IMR-90 (cell line): Measurements from ENCODE around the gene PATJ. TPM values are rescaled to one million over a fixed set of nuclear protein-coding genes. Genes with fewer than 3 reads are reported as not detected.

Experiments used
- ATAC-seq: fragments of 200-7000 bp; cut with Tn5 transposase; 2 replicates; pipeline ENCODE4 v1.9.1; 2020; ENCODE audit warnings: low read depth, mild to moderate bottlenecking, moderate library complexity
- BruUV-seq: library from RNA; stranded (reverse); fragments of 400-500 nt; replicated peaks from 2 replicates; lab custom pipeline; 2021; lab: Mats Ljungman, UMichigan
- CTCF ChIA-PET: fragments of 300-600 bp; formaldehyde crosslinking; extraction: SDS; loops from one replicate; lab custom pipeline; 2021; ENCODE audit warnings: antibody characterized with exemption; lab: Yijun Ruan, JAX
- POLR2A ChIA-PET: fragments of 300-600 bp; sonication (Branson Sonifier 250); formaldehyde crosslinking; loops from one replicate; lab custom pipeline; 2022; ENCODE audit warnings: antibody characterized with exemption; ENCODE audit not compliant: unreplicated experiment; lab: Charles Lee
- DNase-seq: peaks from one replicate; pipeline ENCODE4 v3.0.0; 2013
- H2AFZ ChIP-seq: replicated peaks from 2 replicates; pipeline ENCODE3; 2013; ENCODE audit warnings: low read length, mild to moderate bottlenecking; ENCODE audit not compliant: poor library complexity
- H2AK5ac ChIP-seq: 2 replicates; pipeline ENCODE4 v1.6.1; 2013; ENCODE audit warnings: low read depth, low read length, inconsistent platforms
- H2AK9ac ChIP-seq: replicated peaks from 2 replicates; pipeline ENCODE3; 2013; ENCODE audit warnings: mild to moderate bottlenecking, low read depth, low read length, moderate library complexity; ENCODE audit not compliant: poor library complexity
- H2BK120ac ChIP-seq: 2 replicates; pipeline ENCODE4 v1.6.1; 2013; ENCODE audit warnings: low read depth, low read length, inconsistent platforms
- H2BK15ac ChIP-seq: 3 replicates; pipeline ENCODE4 v1.6.1; 2013; ENCODE audit warnings: low read depth, low read length, inconsistent platforms
- H2BK20ac ChIP-seq: 2 replicates; pipeline ENCODE4 v1.6.1; 2013; ENCODE audit warnings: low read depth, mild to moderate bottlenecking, inconsistent platforms, low read length, moderate library complexity
- H2BK5ac ChIP-seq: 2 replicates; pipeline ENCODE4 v1.6.1; 2013; ENCODE audit warnings: mild to moderate bottlenecking, low read depth, low read length, inconsistent platforms; ENCODE audit not compliant: poor library complexity, severe bottlenecking
- H3K14ac ChIP-seq: replicated peaks from 2 replicates; pipeline ENCODE4 v1.6.1; 2013; ENCODE audit warnings: low read depth, low read length, inconsistent platforms
- H3K18ac ChIP-seq: 2 replicates; pipeline ENCODE4 v1.6.1; 2013; ENCODE audit warnings: low read depth, low read length, control low read depth
- H3K23ac ChIP-seq: 2 replicates; pipeline ENCODE4 v1.6.1; 2013; ENCODE audit warnings: low read depth, low read length, inconsistent platforms
- H3K27ac ChIP-seq: 2 replicates; pipeline ENCODE4 v1.5.1; 2013; ENCODE audit warnings: mild to moderate bottlenecking, control low read depth, low read length; ENCODE audit not compliant: insufficient read depth
- H3K27me3 ChIP-seq: 2 replicates; pipeline ENCODE4 v1.6.1; 2013; ENCODE audit warnings: low read length; ENCODE audit not compliant: control insufficient read depth, insufficient read depth
- H3K36me3 ChIP-seq: 2 replicates; pipeline ENCODE4 v1.6.1; 2013; ENCODE audit warnings: low read length, mixed read lengths; ENCODE audit not compliant: control insufficient read depth, insufficient read depth
- H3K4ac ChIP-seq: 2 replicates; pipeline ENCODE4 v1.6.1; 2013; ENCODE audit warnings: low read depth, low read length, inconsistent platforms
- H3K4me1 ChIP-seq: 2 replicates; pipeline ENCODE4 v1.6.1; 2013; ENCODE audit warnings: low read length, mixed read lengths; ENCODE audit not compliant: control insufficient read depth, insufficient read depth
- H3K4me2 ChIP-seq: 2 replicates; pipeline ENCODE4 v1.6.1; 2013; ENCODE audit warnings: low read depth, mild to moderate bottlenecking, control low read depth, low read length, moderate library complexity
- H3K4me3 ChIP-seq: 2 replicates; pipeline ENCODE4 v1.5.1; 2013; ENCODE audit warnings: low read depth, mild to moderate bottlenecking, control low read depth, low read length, moderate library complexity; ENCODE audit not compliant: insufficient read depth
- H3K56ac ChIP-seq: 2 replicates; pipeline ENCODE4 v1.6.1; 2013; ENCODE audit warnings: low read length, inconsistent platforms; ENCODE audit not compliant: insufficient read depth; ENCODE audit errors: extremely low read depth
- H3K79me1 ChIP-seq, 2 experiments: 2 replicates each; pipeline ENCODE4 v1.6.1; 2013; ENCODE audit warnings: low read length in 2 of 2, inconsistent platforms in 1 of 2, low read depth in 1 of 2
- H3K9ac ChIP-seq: 2 replicates; pipeline ENCODE4 v1.6.1; 2013; ENCODE audit warnings: low read depth, low read length, control low read depth
- H3K9me1 ChIP-seq: 2 replicates; pipeline ENCODE4 v1.6.1; 2013; ENCODE audit warnings: low read length, inconsistent platforms; ENCODE audit not compliant: insufficient read depth
- H3K9me3 ChIP-seq: 2 replicates; pipeline ENCODE4 v1.6.1; 2013; ENCODE audit warnings: low read length; ENCODE audit not compliant: control insufficient read depth, insufficient read depth
- H4K20me1 ChIP-seq: 2 replicates; pipeline ENCODE4 v1.6.1; 2013; ENCODE audit warnings: low read length, inconsistent platforms; ENCODE audit not compliant: insufficient read depth
- H4K5ac ChIP-seq: 2 replicates; pipeline ENCODE4 v1.6.1; 2013; ENCODE audit warnings: mild to moderate bottlenecking, low read depth, low read length, control low read depth
- H4K8ac ChIP-seq, 2 experiments: 2 replicates each; pipeline ENCODE4 v1.6.1; 2013; ENCODE audit warnings: low read depth in 2 of 2, low read length in 2 of 2, control low read depth in 1 of 2, inconsistent platforms in 1 of 2
- H4K91ac ChIP-seq: 2 replicates; pipeline ENCODE4 v1.6.1; 2013; ENCODE audit warnings: low read depth, low read length, inconsistent platforms; ENCODE audit not compliant: insufficient read depth
- BHLHE40 ChIP-seq: fragments of 150-350 bp; IDR thresholded peaks from 2 replicates; pipeline ENCODE4 v1.6.1; 2016; ENCODE audit warnings: mild to moderate bottlenecking, low read depth, low read length
- CHD1 ChIP-seq: IDR thresholded peaks from 2 replicates; pipeline ENCODE4 v1.6.1; 2012; ENCODE audit warnings: low read depth, low read length, improper control_type of control experiment
- CTCF ChIP-seq: conservative IDR thresholded peaks from 2 replicates; pipeline ENCODE4 v1.5.1; 2012; ENCODE audit warnings: mild to moderate bottlenecking, low read depth, low read length, improper control_type of control experiment
- ELK1 ChIP-seq: fragments of 150-350 bp; IDR thresholded peaks from 2 replicates; pipeline ENCODE4 v1.6.1; 2016; ENCODE audit warnings: low read depth, mild to moderate bottlenecking, low read length, moderate library complexity, borderline replicate concordance
- FOS ChIP-seq: fragments of 150-350 bp; IDR thresholded peaks from 2 replicates; pipeline ENCODE4 v1.6.1; 2016; ENCODE audit warnings: low read depth, low read length
- MAFK ChIP-seq: IDR thresholded peaks from 2 replicates; pipeline ENCODE4 v1.6.1; 2012; ENCODE audit warnings: low read depth, low read length, improper control_type of control experiment
- MAZ ChIP-seq: IDR thresholded peaks from 2 replicates; pipeline ENCODE4 v1.6.1; 2012; ENCODE audit warnings: low read depth, mild to moderate bottlenecking, low read length, improper control_type of control experiment, moderate library complexity, borderline replicate concordance
- MXI1 ChIP-seq: IDR thresholded peaks from 2 replicates; pipeline ENCODE4 v1.6.1; 2012; ENCODE audit warnings: low read depth, mild to moderate bottlenecking, low read length, moderate library complexity, borderline replicate concordance
- NFE2L2 ChIP-seq: fragments of 150-350 bp; IDR thresholded peaks from 2 replicates; pipeline ENCODE4 v1.6.1; 2016; ENCODE audit warnings: low read depth, mild to moderate bottlenecking, low read length
- POLR2A ChIP-seq: IDR thresholded peaks from 2 replicates; pipeline ENCODE4 v1.6.1; 2012; ENCODE audit warnings: mild to moderate bottlenecking, low read depth, low read length
- RAD21 ChIP-seq: IDR thresholded peaks from 2 replicates; pipeline ENCODE4 v1.6.1; 2012; ENCODE audit warnings: low read length, improper control_type of control experiment
- RCOR1 ChIP-seq: IDR thresholded peaks from 2 replicates; pipeline ENCODE4 v1.6.1; 2012; ENCODE audit warnings: mild to moderate bottlenecking, low read length, improper control_type of control experiment; ENCODE audit not compliant: insufficient replicate concordance
- RFX5 ChIP-seq: IDR thresholded peaks from 2 replicates; pipeline ENCODE4 v1.8.0; 2012; ENCODE audit warnings: low read depth, mild to moderate bottlenecking, low read length, moderate library complexity
- SMC3 ChIP-seq: fragments of 150-350 bp; IDR thresholded peaks from 2 replicates; pipeline ENCODE4 v1.6.1; 2016; ENCODE audit warnings: low read depth, mild to moderate bottlenecking, antibody characterized with exemption, low read length, moderate library complexity
- USF2 ChIP-seq: fragments of 150-350 bp; IDR thresholded peaks from 2 replicates; pipeline ENCODE4 v1.6.1; 2017; ENCODE audit warnings: mild to moderate bottlenecking, antibody characterized with exemption, low read length, low read depth
- WGBS, 2 experiments: methylation state at CpG; one replicate each; pipeline versions ENCODE4 v1.1.5 to v1.1.7; 2013; ENCODE audit warnings: missing lambda C conversion rate in 2 of 2; ENCODE audit not compliant: insufficient read length in 1 of 2; ENCODE audit errors: extremely low coverage in 2 of 2; 5-methylcytosine and 5-hydroxymethylcytosine counted together
- dilution Hi-C: fragments of 300-500 bp; cut with HindIII; formaldehyde crosslinking; loops from one replicate; pipeline ENCODE4 v1.14.3; 2018; ENCODE audit warnings: low sequenced_read_pairs; ENCODE audit not compliant: unreplicated experiment
- in situ Hi-C: fragments of 300-500 bp; cut with MboI; formaldehyde crosslinking; loops from 3 replicates; pipeline ENCODE4 v1.14.3; 2019; ENCODE audit warnings: low sequenced_read_pairs, inconsistent platforms, mixed read lengths
- intact Hi-C: fragments of 100-400 bp; cut with micrococcal nuclease; formaldehyde crosslinking; loops from 2 replicates; pipeline ENCODE4 v1.10.0; 2022
- polyA plus RNA-seq, 3 experiments: library from polyadenylated mRNA; depleted of rRNA; stranded (reverse); fragments of >200 nt; gene quantifications; 2 replicates each; pipeline ENCODE4 v1.2.3, GENCODE V29; 2012; ENCODE audit warnings: low replicate concordance in 1 of 3
- total RNA-seq: library from RNA; depleted of rRNA; stranded (reverse); fragments of >200 nt; gene quantifications from 2 replicates; pipeline ENCODE4 v1.2.3, GENCODE V29; 2012

The PATJ gene
- total and polyA plus RNA-seq, 2 of the 4 experiments (the other 2 are of a cell fraction): 2.0 to 3.4 TPM

GRCh38 chr1:62024690-62025089 lies 282.4 kb downstream of the PATJ start:
- Histone ChIP-seq H3K14ac (no peak overlapping the region), H3K4ac (no peak overlapping the region), H3K9me1 (no peaks in the 10 kb centered on the region), H3K4me2 (no peak overlapping the region), H3K4me3 (no peak overlapping the region), H3K18ac (no peak overlapping the region), H2AK5ac (no peak overlapping the region), H4K91ac (no peak overlapping the region), H3K4me1 (no peaks in the 10 kb centered on the region), H3K56ac (no peak overlapping the region), H3K9ac (no peak overlapping the region), H2BK5ac (no peak overlapping the region), H3K36me3 (no peaks in the 10 kb centered on the region), H2BK120ac (no peak overlapping the region), H4K8ac (no peak overlapping the region), H3K9me3 (no peaks in the 10 kb centered on the region), H3K27ac (no peak overlapping the region), H3K23ac (no peak overlapping the region), H4K5ac (no peak overlapping the region), H2AFZ (no peak overlapping the region), H4K20me1 (no peaks in the 10 kb centered on the region), H2BK20ac (no peak overlapping the region), H3K27me3 (no peaks in the 10 kb centered on the region), H2BK15ac (no peak overlapping the region), H2AK9ac (no peak overlapping the region), H3K79me1 (no peaks in the 10 kb centered on the region)
- WGBS, 2 experiments: 57% methylated on average over 1 of the region's 2 CpGs; no CpG with 5 or more reads in 1 of the 2 experiments
- ChIA-PET CTCF (interaction anchor here (0.5 kb wide), 1 partner anchor 18 kb away, joined by 3 read pairs; no protein-coding TSS in a partner anchor), POLR2A (no interaction called here)
- intact Hi-C loops (no loop called here), dilution Hi-C loops (no loop called here), in situ Hi-C loops (no loop called here)
- no peak for DNase-seq
- BruUV-seq: no TSS peak
- no peak for TF ChIP-seq USF2
- no peak for TF ChIP-seq CTCF
- no peak for TF ChIP-seq MXI1
- TF ChIP-seq RAD21: no peak
- no peak for TF ChIP-seq BHLHE40
- TF ChIP-seq RCOR1: no peak
- no peak for TF ChIP-seq MAFK
- no peak for TF ChIP-seq ELK1
- no peak for TF ChIP-seq POLR2A
- TF ChIP-seq MAZ: no peak
- no peak for TF ChIP-seq RFX5
- no peak for TF ChIP-seq SMC3
- no peak for TF ChIP-seq CHD1
- no peak for TF ChIP-seq NFE2L2
- TF ChIP-seq FOS: no peak
- no peak for ATAC-seq
